A673 (cell line): Measurements from ENCODE around the gene NTN1. TPM values are rescaled to one million over a fixed set of nuclear protein-coding genes. Genes with fewer than 3 reads are reported as not detected.

ENCODE experiments used
- BruUV-seq: library from RNA; stranded (reverse); fragments of 400-500 nt; replicated peaks from 2 replicates; lab custom pipeline; 2021; lab: Mats Ljungman, UMichigan
- CTCF ChIA-PET: fragments of 300-600 bp; sonication (Branson Sonifier 250); formaldehyde crosslinking; loops from one replicate; lab custom pipeline; 2022; ENCODE audit warnings: antibody characterized with exemption; lab: Charles Lee
- POLR2A ChIA-PET: fragments of 300-600 bp; sonication (Branson Sonifier 250); formaldehyde crosslinking; loops from one replicate; lab custom pipeline; 2022; ENCODE audit warnings: antibody characterized with exemption; ENCODE audit not compliant: low non-redundant PET; lab: Charles Lee
- DNase-seq: peaks from one replicate; pipeline ENCODE4 v3.0.0-alpha.2; 2015; ENCODE audit warnings: low spot score
- H3K27ac ChIP-seq: fragments of 200-600 bp; sonication (generic); 2 replicates; pipeline ENCODE4 v1.5.1; 2016; ENCODE audit warnings: mixed run types, low read depth, mild to moderate bottlenecking, mixed read lengths, antibody characterized with exemption, low read length; ENCODE audit not compliant: poor library complexity, severe bottlenecking
- H3K27me3 ChIP-seq: fragments of 200-600 bp; sonication (generic); replicated peaks from 2 replicates; pipeline ENCODE4 v1.6.1; 2017; ENCODE audit warnings: mixed run types, low read depth, mild to moderate bottlenecking, mixed read lengths, antibody characterized with exemption, low read length; ENCODE audit not compliant: insufficient read depth, poor library complexity
- H3K36me3 ChIP-seq: fragments of 200-600 bp; sonication (generic); 2 replicates; pipeline ENCODE4 v1.6.1; 2016; ENCODE audit warnings: mixed run types, mild to moderate bottlenecking, mixed read lengths, antibody characterized with exemption, low read length; ENCODE audit not compliant: insufficient read depth, poor library complexity, severe bottlenecking
- H3K4me1 ChIP-seq: fragments of 200-600 bp; sonication (generic); 2 replicates; pipeline ENCODE4 v1.6.1; 2017; ENCODE audit warnings: mixed run types, mild to moderate bottlenecking, mixed read lengths, antibody characterized with exemption, low read length; ENCODE audit not compliant: insufficient read depth, poor library complexity, severe bottlenecking
- H3K4me3 ChIP-seq: fragments of 200-600 bp; sonication (generic); 2 replicates; pipeline ENCODE4 v1.5.1; 2016; ENCODE audit warnings: low read depth, mixed run types, mild to moderate bottlenecking, mixed read lengths, low read length; ENCODE audit not compliant: poor library complexity, severe bottlenecking
- H3K9me3 ChIP-seq: fragments of 200-600 bp; sonication (generic); 2 replicates; pipeline ENCODE4 v1.6.1; 2016; ENCODE audit warnings: mixed run types, low read depth, mild to moderate bottlenecking, mixed read lengths, antibody characterized with exemption, low read length; ENCODE audit not compliant: poor library complexity, severe bottlenecking
- EZH2 ChIP-seq: fragments of 200-600 bp; sonication (generic); IDR thresholded peaks from 2 replicates; pipeline ENCODE4 v1.6.1; 2017; ENCODE audit warnings: borderline replicate concordance, low read depth, mild to moderate bottlenecking, mixed read lengths, antibody characterized with exemption, low read length; ENCODE audit not compliant: poor library complexity, severe bottlenecking
- intact Hi-C: fragments of 100-400 bp; cut with micrococcal nuclease; formaldehyde crosslinking; loops from one replicate; pipeline ENCODE4 v1.10.0; 2022; ENCODE audit not compliant: unreplicated experiment
- total RNA-seq: library from RNA; stranded (reverse); gene quantifications from 2 replicates; pipeline ENCODE4 v1.2.3, GENCODE V29; 2021
- TF ChIP-seq, protein P1 (sequence below): fragments of 300-800, 200-600 bp; sonication (generic); conservative IDR thresholded peaks from 2 replicates; pipeline ENCODE4 v1.5.1; 2017; ENCODE audit warnings: low read depth, mild to moderate bottlenecking, antibody characterized with exemption, low read length, moderate library complexity, mixed read lengths

The NTN1 gene
- total RNA-seq, 1 experiment from 2014 or later = 4.3 TPM

DNA sequence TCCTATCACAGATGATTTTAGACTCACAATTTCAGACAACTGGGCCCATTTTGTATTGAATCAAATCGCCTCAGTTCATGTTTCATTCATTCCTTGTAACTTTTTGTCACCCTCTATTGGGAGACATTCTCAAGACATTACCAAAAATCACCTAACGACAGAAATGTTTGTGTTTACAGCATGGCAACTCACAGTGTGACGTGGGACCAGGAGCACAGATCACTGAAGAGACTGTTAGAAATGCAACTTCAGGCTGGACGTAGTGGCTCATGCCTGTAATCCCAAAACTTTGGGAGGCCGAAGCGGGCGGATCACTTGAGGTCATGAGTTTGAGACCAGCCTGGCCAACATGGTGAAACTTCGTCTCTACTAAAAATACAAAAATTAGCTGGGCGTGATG, 249.6 kb downstream of the NTN1 start:
- no peaks in the 10 kb centered on the region for H3K27me3 ChIP-seq
- H3K27ac ChIP-seq = no peak overlapping the region
- no peaks in the 10 kb centered on the region for H3K9me3 ChIP-seq
- H3K4me1 ChIP-seq = no peaks in the 10 kb centered on the region
- DNase-seq = no peak
- POLR2A ChIA-PET = no interaction called here
- H3K4me3 ChIP-seq = no peak overlapping the region
- no TSS peak for BruUV-seq
- no peak for TF ChIP-seq EZH2
- TF ChIP-seq, protein P1, sequence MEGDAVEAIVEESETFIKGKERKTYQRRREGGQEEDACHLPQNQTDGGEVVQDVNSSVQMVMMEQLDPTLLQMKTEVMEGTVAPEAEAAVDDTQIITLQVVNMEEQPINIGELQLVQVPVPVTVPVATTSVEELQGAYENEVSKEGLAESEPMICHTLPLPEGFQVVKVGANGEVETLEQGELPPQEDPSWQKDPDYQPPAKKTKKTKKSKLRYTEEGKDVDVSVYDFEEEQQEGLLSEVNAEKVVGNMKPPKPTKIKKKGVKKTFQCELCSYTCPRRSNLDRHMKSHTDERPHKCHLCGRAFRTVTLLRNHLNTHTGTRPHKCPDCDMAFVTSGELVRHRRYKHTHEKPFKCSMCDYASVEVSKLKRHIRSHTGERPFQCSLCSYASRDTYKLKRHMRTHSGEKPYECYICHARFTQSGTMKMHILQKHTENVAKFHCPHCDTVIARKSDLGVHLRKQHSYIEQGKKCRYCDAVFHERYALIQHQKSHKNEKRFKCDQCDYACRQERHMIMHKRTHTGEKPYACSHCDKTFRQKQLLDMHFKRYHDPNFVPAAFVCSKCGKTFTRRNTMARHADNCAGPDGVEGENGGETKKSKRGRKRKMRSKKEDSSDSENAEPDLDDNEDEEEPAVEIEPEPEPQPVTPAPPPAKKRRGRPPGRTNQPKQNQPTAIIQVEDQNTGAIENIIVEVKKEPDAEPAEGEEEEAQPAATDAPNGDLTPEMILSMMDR = no peak
- H3K36me3 ChIP-seq = no peaks in the 10 kb centered on the region
- intact Hi-C loops = no loop called here
- CTCF ChIA-PET = no interaction called here

DNA sequence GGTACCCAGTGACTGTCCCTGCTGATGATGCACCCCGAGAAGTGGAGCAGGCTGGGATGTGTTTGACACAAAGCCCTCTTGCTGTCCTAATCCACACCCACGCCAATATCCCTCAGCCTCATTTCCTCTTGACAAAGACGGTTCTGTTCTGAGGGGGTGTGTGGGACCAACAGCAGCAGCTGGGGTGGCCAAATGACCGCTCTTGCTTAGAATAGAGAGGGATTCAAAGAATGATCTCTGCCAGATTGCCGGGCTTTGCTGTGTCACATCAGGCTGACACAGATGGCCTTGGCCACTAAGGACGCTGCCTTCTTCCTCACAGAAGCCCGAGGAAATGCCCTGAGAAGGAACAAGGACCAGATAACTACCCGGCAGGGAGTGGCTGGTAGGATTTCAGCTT, 250.7 kb downstream of the NTN1 start:
- no peaks in the 10 kb centered on the region for H3K9me3 ChIP-seq
- BruUV-seq = no TSS peak
- intact Hi-C loops = no loop called here
- CTCF ChIA-PET = no interaction called here
- POLR2A ChIA-PET = no interaction called here
- DNase-seq = no peak
- no peaks in the 10 kb centered on the region for H3K36me3 ChIP-seq
- H3K27me3 ChIP-seq = no peaks in the 10 kb centered on the region
- TF ChIP-seq EZH2 = no peak
- TF ChIP-seq, protein P1 = no peak
- no peaks in the 10 kb centered on the region for H3K4me1 ChIP-seq
- H3K4me3 ChIP-seq = no peak overlapping the region
- H3K27ac ChIP-seq = no peak overlapping the region

DNA sequence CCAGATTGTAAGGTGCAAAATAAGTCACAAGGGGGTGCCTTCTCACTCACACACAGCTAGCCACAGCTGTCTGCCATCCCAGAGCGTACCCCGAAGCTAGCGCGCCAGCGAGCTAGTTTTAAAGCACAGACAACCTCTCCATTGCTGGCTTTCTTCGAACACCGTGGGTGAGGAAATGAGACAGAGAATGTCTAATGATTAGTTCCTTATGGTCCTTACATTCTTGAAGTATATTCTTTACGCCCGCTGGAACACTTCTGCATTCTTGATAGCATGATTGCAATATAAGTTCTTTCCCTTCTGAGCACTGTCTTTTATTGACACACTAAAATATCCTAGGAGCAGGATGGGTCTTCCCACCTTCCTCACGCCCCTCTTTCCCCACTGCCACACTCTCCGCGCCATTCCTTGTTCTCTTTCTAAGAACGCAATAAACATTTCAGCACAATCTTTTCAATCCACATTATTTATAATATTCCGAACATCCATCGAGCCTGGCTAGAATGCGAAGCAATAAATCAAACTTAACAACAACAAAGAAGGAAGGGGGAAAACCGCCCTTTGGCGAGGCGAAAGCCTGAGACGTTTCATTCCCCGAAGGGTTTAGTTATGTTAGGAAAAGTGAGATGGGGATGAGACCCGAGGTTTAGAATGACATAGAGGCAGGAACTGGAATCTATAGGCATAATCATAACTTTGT, 251.3 kb downstream of the NTN1 start:
- POLR2A ChIA-PET = no interaction called here
- no peaks in the 10 kb centered on the region for H3K9me3 ChIP-seq
- no peak for TF ChIP-seq EZH2
- TF ChIP-seq, protein P1 = no peak
- H3K27ac ChIP-seq = no peak overlapping the region
- H3K4me1 ChIP-seq = no peaks in the 10 kb centered on the region
- CTCF ChIA-PET = no interaction called here
- no peaks in the 10 kb centered on the region for H3K36me3 ChIP-seq
- BruUV-seq = no TSS peak
- no peak for DNase-seq
- H3K27me3 ChIP-seq = no peaks in the 10 kb centered on the region
- no peak overlapping the region for H3K4me3 ChIP-seq
- intact Hi-C loops = no loop called here
